GM21723 (cell line): ENCODE results near the gene UTY.
"Not testable (repeated sequence)": the region's sequence is repeated elsewhere in the genome, so short reads cannot be mapped to it uniquely, and the experiment has no call there.

Source experiments
- ATAC-seq: cut with Tn5 transposase; IDR thresholded peaks from one replicate; pipeline ENCODE4 v1.9.1; 2021; ENCODE audit warnings: mild to moderate bottlenecking, moderate library complexity; ENCODE audit not compliant: unreplicated experiment

Gene UTY

GRCh38 chrY:13312966-13313365, 166.9 kb downstream of the UTY start:
- ATAC-seq: no peak

DNA sequence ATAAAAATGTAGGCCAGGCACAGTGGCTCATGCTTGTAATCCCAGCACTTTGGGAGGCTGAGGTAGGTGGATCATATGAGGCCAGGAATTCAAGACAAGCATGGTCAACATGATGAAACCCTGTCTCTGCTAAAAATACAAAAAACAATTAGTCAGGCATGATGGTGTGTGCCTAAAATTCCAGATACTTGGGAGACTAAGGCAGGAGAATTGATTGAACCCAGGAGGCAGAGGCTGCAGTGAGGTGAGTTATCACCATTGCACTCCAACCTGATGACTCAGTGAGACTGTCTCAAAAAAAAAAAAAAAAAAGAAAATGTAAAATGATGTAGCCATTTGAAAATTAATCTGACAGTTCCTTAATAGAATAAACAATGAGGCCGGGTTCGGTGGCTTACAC, 171.9 kb downstream of the UTY start:
- ATAC-seq: no peak

- no peak for ATAC-seq
These were observed 179.0 kb downstream of the UTY start for GRCh38 chrY:13300795-13301194.

- no peak for ATAC-seq
These were observed 180.4 kb downstream of the UTY start for GRCh38 chrY:13299411-13299810.

GRCh38 chrY:13296176-13296890, 183.5 kb downstream of the UTY start:
- no peak for ATAC-seq

GRCh38 chrY:13295026-13295425, 184.8 kb downstream of the UTY start:
- ATAC-seq: no peak

GRCh38 chrY:13291199-13291598, 188.6 kb downstream of the UTY start:
- ATAC-seq: no peak

DNA sequence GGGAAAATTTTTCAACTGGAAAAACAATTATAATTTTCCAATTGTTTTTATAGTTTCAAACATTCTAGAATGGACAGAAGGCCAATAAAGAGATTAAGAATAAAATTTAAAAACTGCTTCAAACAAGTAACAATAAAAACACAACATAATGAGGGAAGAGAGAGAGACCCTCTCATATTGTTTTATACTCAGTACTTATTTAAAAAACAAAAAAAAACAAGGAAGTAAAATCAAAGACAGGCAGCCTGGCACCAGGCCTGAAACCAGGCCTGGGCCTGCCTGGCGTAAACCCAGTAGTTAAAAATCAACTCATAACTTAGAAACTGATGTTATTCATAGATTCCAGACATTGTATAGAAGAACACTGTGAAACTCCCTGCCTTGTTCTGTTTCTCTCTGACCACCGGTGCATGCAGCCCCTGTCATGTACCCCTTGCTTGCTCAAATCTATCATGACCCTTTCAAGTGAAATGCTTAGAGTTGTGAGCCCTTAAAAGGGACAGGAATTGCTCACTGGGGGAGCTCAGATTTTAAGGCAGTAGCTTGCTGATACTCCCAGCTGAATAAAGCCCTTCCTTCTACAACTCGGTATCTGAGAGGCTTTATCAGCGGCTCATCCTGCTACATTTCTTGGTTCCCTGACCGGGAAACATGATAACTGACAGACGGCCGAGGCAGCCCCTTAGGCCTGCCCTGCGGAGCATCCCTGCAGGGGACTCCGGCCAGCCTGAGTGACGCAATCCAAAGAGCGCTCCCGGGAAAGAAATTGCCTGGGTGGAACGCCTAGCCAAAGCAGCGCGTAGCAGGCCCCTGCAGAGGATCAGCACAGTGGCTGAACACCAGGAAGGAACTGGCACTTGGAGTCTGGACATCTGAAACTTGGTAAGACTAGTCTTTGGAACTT, 197.4 kb downstream of the UTY start:
- not testable (repeated sequence) for ATAC-seq

- no peak for ATAC-seq
These were observed 200.3 kb downstream of the UTY start for GRCh38 chrY:13279561-13279960.

GRCh38 chrY:13271706-13272105, 208.1 kb downstream of the UTY start:
- ATAC-seq: no peak

GRCh38 chrY:13253941-13254440, 225.8 kb downstream of the UTY start:
- not testable (repeated sequence) for ATAC-seq

DNA sequence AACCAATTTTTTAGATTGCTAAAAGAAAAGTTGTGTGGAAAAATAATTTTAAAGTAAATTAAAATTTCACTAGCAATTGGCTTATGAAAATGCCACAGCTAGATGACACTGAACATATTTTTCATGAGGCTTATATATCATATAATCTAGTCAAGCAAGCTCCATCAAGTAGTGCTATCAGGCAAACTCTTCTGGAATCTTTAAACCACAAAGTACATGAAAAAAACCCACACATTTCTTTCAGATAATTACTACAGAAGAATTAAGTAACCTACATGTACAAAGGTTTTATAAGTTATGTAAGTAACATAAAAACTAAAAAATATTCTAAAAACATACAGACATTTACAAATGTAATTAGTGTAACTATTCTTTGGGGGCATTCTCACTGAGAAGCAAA, 229.4 kb downstream of the UTY start:
- no peak for ATAC-seq

DNA sequence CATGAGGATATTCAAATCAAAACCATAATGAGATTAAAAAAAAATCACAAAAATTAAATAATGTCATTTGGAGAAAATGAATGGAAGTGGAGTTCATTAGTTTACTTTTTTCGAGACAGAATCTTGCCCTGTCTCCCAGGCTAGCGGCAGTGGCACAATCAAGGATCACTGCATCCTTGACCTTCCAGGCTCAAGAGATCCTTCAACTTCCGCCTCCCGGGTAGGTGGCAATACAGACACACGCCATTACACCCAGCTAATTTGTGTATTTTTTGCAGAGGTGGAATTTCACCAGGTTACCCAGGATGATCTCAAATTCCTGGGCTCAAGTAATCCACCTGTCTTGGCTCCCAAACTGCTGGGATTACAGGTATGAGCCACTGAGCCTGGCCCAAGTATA, 236.1 kb downstream of the UTY start:
- no peak for ATAC-seq

- no peak for ATAC-seq
These were observed 245.9 kb downstream of the UTY start for GRCh38 chrY:13233901-13234300.

GRCh38 chrY:13233118-13233517, 246.7 kb downstream of the UTY start:
- ATAC-seq: no peak

- ATAC-seq: no peak
These were observed 252.4 kb downstream of the UTY start for GRCh38 chrY:13227354-13227953.

- no peak for ATAC-seq
These were observed 268.7 kb downstream of the UTY start for GRCh38 chrY:13210961-13211646.

GRCh38 chrY:13205214-13205613, 274.6 kb downstream of the UTY start:
- no peak for ATAC-seq
